Loucy (cell line): Measurements from ENCODE around the gene PYDC2.

Experiments
- H2AFZ ChIP-seq: fragments of 200-600 bp; sonication (generic); 2 replicates; pipeline ENCODE4 v1.6.0; 2016; ENCODE audit warnings: antibody characterized with exemption, mild to moderate bottlenecking, low read length, moderate library complexity
- H3F3A ChIP-seq: fragments of 200-600 bp; 2 replicates; pipeline ENCODE4 v1.6.0; 2016; ENCODE audit warnings: antibody characterized with exemption, low read depth, mild to moderate bottlenecking
- H3K27me3 ChIP-seq: fragments of 200-600 bp; sonication (generic); 2 replicates; pipeline ENCODE4 v1.6.1; 2014; ENCODE audit warnings: low read length, mild to moderate bottlenecking; ENCODE audit not compliant: insufficient read depth, poor library complexity, severe bottlenecking
- H3K36me3 ChIP-seq: fragments of 200-600 bp; sonication (generic); 2 replicates; pipeline ENCODE4 v1.6.1; 2016; ENCODE audit warnings: low read length; ENCODE audit not compliant: insufficient read depth
- H3K4me1 ChIP-seq: fragments of 200-600 bp; sonication (generic); 2 replicates; pipeline ENCODE4 v1.5.1; 2014; ENCODE audit warnings: low read length, mild to moderate bottlenecking; ENCODE audit not compliant: insufficient read depth, poor library complexity, severe bottlenecking
- H3K4me2 ChIP-seq: fragments of 200-600 bp; sonication (generic); 2 replicates; pipeline ENCODE4 v1.6.0; 2014; ENCODE audit warnings: antibody characterized with exemption, low read length, low read depth, mild to moderate bottlenecking; ENCODE audit not compliant: poor library complexity, severe bottlenecking
- H3K4me3 ChIP-seq: fragments of 200-600 bp; sonication (generic); 2 replicates; pipeline ENCODE4 v1.5.1; 2014; ENCODE audit warnings: low read length, mild to moderate bottlenecking, mixed read lengths; ENCODE audit not compliant: poor library complexity, severe bottlenecking
- H3K79me2 ChIP-seq: fragments of 200-600 bp; sonication (generic); 2 replicates; pipeline ENCODE4 v1.6.1; 2014; ENCODE audit warnings: low read length; ENCODE audit not compliant: insufficient read depth
- H3K9ac ChIP-seq: fragments of 200-600 bp; sonication (generic); 2 replicates; pipeline ENCODE4 v1.6.0; 2014; ENCODE audit warnings: mild to moderate bottlenecking, low read depth, low read length, moderate library complexity; ENCODE audit not compliant: poor library complexity, severe bottlenecking
- H3K9me2 ChIP-seq: fragments of 200-600 bp; sonication (generic); replicated peaks from 2 replicates; pipeline ENCODE4 v1.6.1; 2016; ENCODE audit warnings: low read depth, low read length, mixed read lengths
- H3K9me3 ChIP-seq: fragments of 200-600 bp; sonication (generic); 2 replicates; pipeline ENCODE4 v1.6.1; 2014; ENCODE audit warnings: mild to moderate bottlenecking, antibody characterized with exemption, low read length, low read depth; ENCODE audit not compliant: insufficient read depth
- H4K20me1 ChIP-seq: fragments of 200-600 bp; sonication (generic); 2 replicates; pipeline ENCODE4 v1.6.0; 2014; ENCODE audit warnings: antibody characterized with exemption, low read length, mild to moderate bottlenecking; ENCODE audit not compliant: insufficient read depth, poor library complexity, severe bottlenecking
- CTCF ChIP-seq: fragments of 200-600 bp; sonication (generic); conservative IDR thresholded peaks from 2 replicates; pipeline ENCODE4 v1.5.1; 2014; ENCODE audit warnings: mild to moderate bottlenecking, antibody characterized with exemption, low read length
- EZH2phosphoT487 ChIP-seq: fragments of 200-600 bp; IDR thresholded peaks from 2 replicates; pipeline ENCODE4 v1.6.1; 2018; ENCODE audit warnings: antibody characterized with exemption, mild to moderate bottlenecking, moderate library complexity, borderline replicate concordance

The PYDC2 gene

DNA sequence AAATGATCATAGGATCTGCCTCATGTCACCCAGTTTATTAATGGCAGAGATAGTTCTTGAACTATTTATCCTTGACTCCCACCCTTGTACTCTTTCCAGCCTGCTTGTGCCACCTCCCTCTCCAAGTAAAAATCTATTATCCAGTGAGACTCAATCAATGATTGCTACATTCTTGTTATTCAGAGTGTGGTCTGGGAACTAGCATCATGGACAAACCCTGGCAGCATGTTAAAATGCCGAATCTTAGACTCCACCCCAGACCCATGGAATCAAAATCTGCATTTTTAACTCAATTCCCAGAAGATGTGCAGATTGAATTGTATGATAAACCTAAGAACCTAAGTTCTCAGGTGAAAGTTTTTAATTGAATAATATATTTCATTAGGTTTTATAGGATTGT lies 34.7 kb upstream of the PYDC2 start:
- H3K9me3 ChIP-seq: no peaks in the 10 kb centered on the region
- no peaks in the 10 kb centered on the region for H3K4me1 ChIP-seq
- H3K4me3 ChIP-seq: no peak overlapping the region
- TF ChIP-seq EZH2phosphoT487: no peak
- TF ChIP-seq CTCF: no peak
- no peaks in the 10 kb centered on the region for H3K79me2 ChIP-seq
- no peaks in the 10 kb centered on the region for H4K20me1 ChIP-seq
- H3K9me2 ChIP-seq: no peaks in the 10 kb centered on the region
- H3F3A ChIP-seq: no peaks in the 10 kb centered on the region
- H3K36me3 ChIP-seq: no peaks in the 10 kb centered on the region
- no peak overlapping the region for H2AFZ ChIP-seq
- H3K27me3 ChIP-seq: no peaks in the 10 kb centered on the region
- no peak overlapping the region for H3K4me2 ChIP-seq
- H3K9ac ChIP-seq: no peak overlapping the region

DNA sequence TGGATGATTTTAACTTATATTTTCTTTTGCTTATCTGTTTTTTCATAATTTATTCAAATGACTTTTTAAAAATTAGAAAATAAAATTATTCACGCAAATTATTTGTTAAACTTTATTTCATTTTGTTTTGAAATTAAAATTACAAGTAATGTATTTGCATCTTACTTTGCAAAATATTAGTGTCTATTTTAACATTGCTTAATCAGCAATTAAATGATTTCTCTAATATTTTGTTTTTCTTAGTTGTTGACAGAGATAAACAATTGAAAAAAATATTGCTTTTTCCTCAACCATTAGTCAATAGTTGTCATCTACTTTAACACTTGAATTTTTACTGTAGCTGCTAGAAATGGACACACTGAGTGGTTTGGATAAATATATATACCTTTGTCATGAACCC lies 32.8 kb upstream of the PYDC2 start:
- H3K9me2 ChIP-seq: no peaks in the 10 kb centered on the region
- TF ChIP-seq CTCF (no peak), EZH2phosphoT487 (no peak)
- H3K9ac ChIP-seq: no peak overlapping the region
- no peaks in the 10 kb centered on the region for H4K20me1 ChIP-seq
- no peak overlapping the region for H3K4me2 ChIP-seq
- H3K27me3 ChIP-seq: no peaks in the 10 kb centered on the region
- no peaks in the 10 kb centered on the region for H3K9me3 ChIP-seq
- H3K4me3 ChIP-seq: no peak overlapping the region
- H3K79me2 ChIP-seq: no peaks in the 10 kb centered on the region
- no peaks in the 10 kb centered on the region for H3F3A ChIP-seq
- H3K36me3 ChIP-seq: no peaks in the 10 kb centered on the region
- no peaks in the 10 kb centered on the region for H3K4me1 ChIP-seq
- H2AFZ ChIP-seq: no peak overlapping the region

DNA sequence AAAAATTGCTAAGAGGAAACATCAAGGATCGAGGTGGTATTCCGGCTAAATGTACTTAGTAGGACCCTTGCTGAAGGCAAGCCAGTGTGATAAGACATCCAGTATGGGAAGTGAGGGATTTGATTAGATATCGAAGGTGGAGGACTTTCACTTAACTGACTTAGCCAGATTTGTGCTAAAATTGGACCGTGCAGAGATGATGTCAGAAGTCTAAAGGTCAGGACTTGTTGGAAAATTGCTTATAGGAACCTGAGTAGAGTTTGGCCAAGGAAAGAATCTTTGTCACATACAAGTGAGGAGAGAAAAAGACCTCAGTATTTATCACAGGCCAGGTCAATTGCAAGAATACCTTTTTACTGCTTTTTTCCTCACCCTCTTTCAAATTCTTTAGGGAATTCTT lies 30.9 kb upstream of the PYDC2 start:
- no peak overlapping the region for H2AFZ ChIP-seq
- no peaks in the 10 kb centered on the region for H3K36me3 ChIP-seq
- no peaks in the 10 kb centered on the region for H4K20me1 ChIP-seq
- no peaks in the 10 kb centered on the region for H3F3A ChIP-seq
- H3K9ac ChIP-seq: no peak overlapping the region
- no peaks in the 10 kb centered on the region for H3K4me1 ChIP-seq
- TF ChIP-seq CTCF: no peak
- no peak for TF ChIP-seq EZH2phosphoT487
- H3K27me3 ChIP-seq: no peaks in the 10 kb centered on the region
- H3K9me3 ChIP-seq: no peaks in the 10 kb centered on the region
- H3K4me3 ChIP-seq: no peak overlapping the region
- no peaks in the 10 kb centered on the region for H3K79me2 ChIP-seq
- H3K9me2 ChIP-seq: no peaks in the 10 kb centered on the region
- H3K4me2 ChIP-seq: no peak overlapping the region
